Hepatocyte (in vitro differentiated cells): Measurements from ENCODE around the gene FBLN2.

Experiments
- EZH2 ChIP-seq: fragments of 200-600 bp; sonication (generic); IDR thresholded peaks from 2 replicates; pipeline ENCODE4 v1.6.1; 2016; ENCODE audit warnings: antibody characterized with exemption, mild to moderate bottlenecking, borderline replicate concordance
- TF ChIP-seq, protein P1 (sequence below): fragments of 200-600 bp; sonication (generic); IDR thresholded peaks from 2 replicates; pipeline ENCODE4 v1.5.1; 2016; ENCODE audit warnings: antibody characterized with exemption, mild to moderate bottlenecking; ENCODE audit not compliant: poor library complexity

DNA sequence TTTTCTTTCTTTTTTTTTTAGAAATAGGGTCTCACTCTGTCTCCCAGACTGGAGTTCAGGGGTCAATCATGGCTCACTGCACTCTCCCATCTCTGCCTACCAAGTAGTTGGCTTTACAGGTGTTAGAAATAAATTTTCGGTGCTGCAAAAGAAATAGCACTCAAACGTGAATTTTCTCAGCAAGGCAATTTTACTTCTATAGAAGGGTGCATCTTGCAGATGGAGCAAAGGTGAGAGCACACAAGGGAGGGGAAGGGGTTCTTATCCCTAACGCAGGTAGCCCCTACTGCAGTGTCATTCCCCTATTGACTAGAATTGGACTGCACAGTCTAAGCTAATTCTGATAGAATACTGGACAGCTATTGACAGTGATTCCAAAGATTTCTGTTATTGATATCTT lies 6.8 kb upstream of the FBLN2 start:
- TF ChIP-seq, protein P1, sequence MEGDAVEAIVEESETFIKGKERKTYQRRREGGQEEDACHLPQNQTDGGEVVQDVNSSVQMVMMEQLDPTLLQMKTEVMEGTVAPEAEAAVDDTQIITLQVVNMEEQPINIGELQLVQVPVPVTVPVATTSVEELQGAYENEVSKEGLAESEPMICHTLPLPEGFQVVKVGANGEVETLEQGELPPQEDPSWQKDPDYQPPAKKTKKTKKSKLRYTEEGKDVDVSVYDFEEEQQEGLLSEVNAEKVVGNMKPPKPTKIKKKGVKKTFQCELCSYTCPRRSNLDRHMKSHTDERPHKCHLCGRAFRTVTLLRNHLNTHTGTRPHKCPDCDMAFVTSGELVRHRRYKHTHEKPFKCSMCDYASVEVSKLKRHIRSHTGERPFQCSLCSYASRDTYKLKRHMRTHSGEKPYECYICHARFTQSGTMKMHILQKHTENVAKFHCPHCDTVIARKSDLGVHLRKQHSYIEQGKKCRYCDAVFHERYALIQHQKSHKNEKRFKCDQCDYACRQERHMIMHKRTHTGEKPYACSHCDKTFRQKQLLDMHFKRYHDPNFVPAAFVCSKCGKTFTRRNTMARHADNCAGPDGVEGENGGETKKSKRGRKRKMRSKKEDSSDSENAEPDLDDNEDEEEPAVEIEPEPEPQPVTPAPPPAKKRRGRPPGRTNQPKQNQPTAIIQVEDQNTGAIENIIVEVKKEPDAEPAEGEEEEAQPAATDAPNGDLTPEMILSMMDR: no peak
- TF ChIP-seq EZH2: no peak
